Fibroblast of lung (primary cell): ENCODE data around the gene DNMT1. TPM values are rescaled to one million over a fixed set of nuclear protein-coding genes. Genes with fewer than 3 reads are reported as not detected.
A peak's percentile ranks its signal among the peaks of the same experiment; 100 is the strongest.

Source experiments
- DNase-seq, 2 donors: peaks; one replicate each; pipeline versions ENCODE4 v3.0.0 to v3.0.0-alpha.2; 2010; ENCODE audit warnings: low read depth in 2 of 2
- H2AFZ ChIP-seq: 2 replicates; pipeline ENCODE4 v1.5.1; 2012; ENCODE audit warnings: low read length, control low read depth, inconsistent platforms
- H3K27ac ChIP-seq: 2 replicates; pipeline ENCODE4 v1.5.1; 2011; ENCODE audit warnings: low read length, control low read depth; ENCODE audit not compliant: insufficient read depth
- H3K27me3 ChIP-seq: 2 replicates; pipeline ENCODE4 v1.5.1; 2011; ENCODE audit warnings: mild to moderate bottlenecking, low read length; ENCODE audit not compliant: control insufficient read depth, insufficient read depth
- H3K36me3 ChIP-seq: 2 replicates; pipeline ENCODE4 v1.5.1; 2011; ENCODE audit warnings: low read length; ENCODE audit not compliant: control insufficient read depth, insufficient read depth
- H3K4me1 ChIP-seq: 2 replicates; pipeline ENCODE4 v1.5.1; 2011; ENCODE audit warnings: low read length; ENCODE audit not compliant: control insufficient read depth, insufficient read depth; ENCODE audit errors: extremely low read depth
- H3K4me2 ChIP-seq: 2 replicates; pipeline ENCODE4 v1.5.1; 2011; ENCODE audit warnings: low read length, control low read depth; ENCODE audit not compliant: insufficient read depth; ENCODE audit errors: extremely low read depth
- H3K4me3 ChIP-seq, 4 experiments: fragments of 200-600 bp in 1 of 4; sonication (generic) in 1 of 4; replicated peaks in 1 of 4; 2 replicates each; pipeline ENCODE4 v1.5.1; 2011 to 2016; ENCODE audit warnings: low read length in 4 of 4, low read depth in 3 of 4, mild to moderate bottlenecking in 3 of 4, control low read depth in 2 of 4, inconsistent platforms in 1 of 4, mixed read lengths in 1 of 4; ENCODE audit not compliant: insufficient read depth in 1 of 4; ENCODE audit errors: control extremely low read depth in 1 of 4
- H3K79me2 ChIP-seq: 2 replicates; pipeline ENCODE4 v1.5.1; 2012; ENCODE audit warnings: mild to moderate bottlenecking, low read length, inconsistent platforms; ENCODE audit not compliant: control insufficient read depth, insufficient read depth
- H3K9ac ChIP-seq: 2 replicates; pipeline ENCODE4 v1.5.1; 2011; ENCODE audit warnings: mild to moderate bottlenecking, low read length, control low read depth; ENCODE audit not compliant: insufficient read depth
- H3K9me3 ChIP-seq: 2 replicates; pipeline ENCODE4 v1.5.1; 2012; ENCODE audit warnings: low read depth, low read length; ENCODE audit not compliant: control insufficient read depth, insufficient read depth
- H4K20me1 ChIP-seq: 2 replicates; pipeline ENCODE4 v1.5.1; 2011; ENCODE audit warnings: low read length; ENCODE audit not compliant: control insufficient read depth, insufficient read depth; ENCODE audit errors: extremely low read depth
- EZH2 ChIP-seq: IDR thresholded peaks from 2 replicates; pipeline ENCODE4 v1.5.1; 2012; ENCODE audit warnings: low read length, control low read depth, mild to moderate bottlenecking; ENCODE audit errors: missing control alignments
- polyA plus RNA-seq, 2 donors: library from polyadenylated mRNA; depleted of rRNA in 1 of 2; stranded (reverse) in 1 of 2; unstranded in 1 of 2; fragments of >200 nt; gene quantifications; 2 replicates each; pipeline ENCODE4 v1.2.1, GENCODE V29; 2011 to 2012; ENCODE audit warnings: missing spikeins in 1 of 2
- total RNA-seq: library from RNA; depleted of rRNA; stranded (reverse); fragments of >200 nt; gene quantifications from 2 replicates; pipeline ENCODE4 v1.2.1, GENCODE V29; 2014
- TF ChIP-seq, protein P1 (sequence below), 2 donors: IDR thresholded peaks in 1 of 2; conservative IDR thresholded peaks in 1 of 2; 1 replicate in 1 of 2; 2 replicates in 1 of 2; pipeline ENCODE4 v1.5.1; 2011 to 2012; ENCODE audit warnings: low read length in 2 of 2, control low read depth in 1 of 2, inconsistent platforms in 1 of 2, low read depth in 1 of 2, mild to moderate bottlenecking in 1 of 2

Gene DNMT1
- total and polyA plus RNA-seq, 2 donors (not counting 1 experiment from before 2014, with no cell fraction given) = 33.7 to 36.7 TPM

DNA sequence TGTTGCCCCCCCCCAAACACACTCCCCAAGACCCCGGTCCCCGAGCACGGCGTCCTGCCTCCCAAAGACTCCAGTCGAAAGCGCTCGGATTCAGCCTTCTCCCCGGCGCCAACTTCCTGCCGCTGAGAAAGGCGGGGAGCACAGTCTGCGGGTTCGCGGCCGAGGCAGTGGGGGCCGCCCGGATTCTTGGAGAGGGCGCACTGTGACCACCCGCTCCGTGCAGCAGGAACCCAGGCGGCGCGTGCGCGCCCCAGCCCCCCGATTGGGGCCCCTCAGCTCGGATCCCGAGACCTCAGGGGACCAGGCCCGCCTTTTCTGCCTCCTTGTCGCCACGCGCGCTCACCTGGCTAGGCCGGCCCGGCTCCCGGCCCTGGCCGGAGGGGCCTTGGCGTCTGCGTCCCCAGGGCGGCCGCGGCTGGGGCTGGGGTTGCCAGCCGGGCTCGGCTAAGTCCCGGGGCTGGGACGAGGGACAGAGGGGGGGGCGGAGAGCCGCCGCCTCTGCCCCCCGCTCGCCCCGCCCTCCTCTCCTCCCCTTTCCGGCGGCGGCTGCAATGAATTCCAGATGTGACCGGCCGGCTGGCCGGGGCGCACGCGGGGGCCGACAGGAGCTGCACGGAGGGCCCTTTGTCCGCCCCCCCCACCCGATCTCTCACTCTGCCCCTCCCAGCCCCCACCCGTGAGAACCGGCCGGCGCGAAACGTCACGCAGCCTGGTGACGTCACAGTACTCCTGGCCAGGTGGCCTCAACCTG lies 36.3 kb upstream of the DNMT1 start, which contains the start of gene S1PR2:
TSS of gene S1PR2 (minus strand) at position 471 of the 751 bp plus-strand sequence. CDS start 6,426 bp downstream, outside the sequence.
- DNase-seq = peak; percentile 60 to 88
- no peak within 1 kb of the TSS for H2AFZ ChIP-seq
- peak within 1 kb of the TSS; percentile 94 for H3K27ac ChIP-seq

DNA sequence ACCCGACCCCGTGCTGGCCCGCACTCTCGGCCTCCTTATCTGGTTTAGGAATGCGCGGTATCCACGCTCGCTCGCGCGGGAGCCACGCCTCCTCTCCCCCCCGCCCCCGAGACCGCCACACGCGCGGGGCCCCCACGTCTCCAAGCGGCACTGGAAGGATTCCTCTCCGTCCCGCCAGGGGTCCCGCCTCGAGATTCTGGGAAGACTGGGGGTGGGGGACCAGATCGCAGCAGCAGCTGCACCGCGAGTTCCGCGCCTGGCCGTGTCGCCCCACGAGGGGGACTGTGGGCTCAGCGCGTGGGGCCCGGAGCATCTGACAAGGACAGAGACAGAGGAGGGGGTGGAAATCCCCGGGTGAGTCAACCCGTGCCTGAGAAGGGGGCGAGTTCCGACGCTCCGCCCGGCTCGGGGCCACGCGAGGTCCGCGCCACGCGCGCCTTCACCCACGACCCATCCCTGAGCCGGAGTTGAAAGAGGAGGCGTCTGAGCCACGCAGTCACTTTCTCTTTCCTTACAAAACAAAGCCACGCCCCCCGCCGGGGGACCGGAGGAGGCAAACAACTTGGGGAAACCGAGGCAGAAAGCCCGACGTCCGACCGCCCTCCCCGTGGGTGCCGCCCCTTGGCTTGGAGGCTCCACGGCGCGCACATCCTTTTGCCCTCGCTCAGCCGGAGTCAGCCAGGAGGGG lies 35.6 kb upstream of the DNMT1 start:
- Histone ChIP-seq H3K27me3 (no peaks in the 10 kb centered on the region), H3K4me2 (peak overlapping the region; percentile 79), H3K79me2 (peaks cover 24% of the 10 kb centered on the region), H2AFZ (no peak overlapping the region), H3K4me1 (peaks cover 16% of the 10 kb centered on the region), H3K27ac (peak overlapping the region; percentile 94), H4K20me1 (no peaks in the 10 kb centered on the region), H3K9me3 (no peaks in the 10 kb centered on the region), H3K9ac (peak overlapping the region; percentile 98), H3K4me3 (peak overlapping the region; percentile 65 to 86 (median 77)), H3K36me3 (no peaks in the 10 kb centered on the region)
- TF ChIP-seq, protein P1, sequence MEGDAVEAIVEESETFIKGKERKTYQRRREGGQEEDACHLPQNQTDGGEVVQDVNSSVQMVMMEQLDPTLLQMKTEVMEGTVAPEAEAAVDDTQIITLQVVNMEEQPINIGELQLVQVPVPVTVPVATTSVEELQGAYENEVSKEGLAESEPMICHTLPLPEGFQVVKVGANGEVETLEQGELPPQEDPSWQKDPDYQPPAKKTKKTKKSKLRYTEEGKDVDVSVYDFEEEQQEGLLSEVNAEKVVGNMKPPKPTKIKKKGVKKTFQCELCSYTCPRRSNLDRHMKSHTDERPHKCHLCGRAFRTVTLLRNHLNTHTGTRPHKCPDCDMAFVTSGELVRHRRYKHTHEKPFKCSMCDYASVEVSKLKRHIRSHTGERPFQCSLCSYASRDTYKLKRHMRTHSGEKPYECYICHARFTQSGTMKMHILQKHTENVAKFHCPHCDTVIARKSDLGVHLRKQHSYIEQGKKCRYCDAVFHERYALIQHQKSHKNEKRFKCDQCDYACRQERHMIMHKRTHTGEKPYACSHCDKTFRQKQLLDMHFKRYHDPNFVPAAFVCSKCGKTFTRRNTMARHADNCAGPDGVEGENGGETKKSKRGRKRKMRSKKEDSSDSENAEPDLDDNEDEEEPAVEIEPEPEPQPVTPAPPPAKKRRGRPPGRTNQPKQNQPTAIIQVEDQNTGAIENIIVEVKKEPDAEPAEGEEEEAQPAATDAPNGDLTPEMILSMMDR (conservative IDR thresholded peaks at IDR 0.05 in 1 of 2, IDR thresholded peaks at IDR 0.05 in 1 of 2; ENCODE audit: low read depth in 1 of 2, low read length in 2 of 2) = peak; percentile 8 to 11
- no peak for TF ChIP-seq EZH2
- peak; percentile 54 to 66 for DNase-seq

More for the DNA sequence above, 36.3 kb upstream of the DNMT1 start, which contains the start of gene S1PR2:
- peak within 1 kb of the TSS; percentile 65 to 86 (median 77) for H3K4me3 ChIP-seq
- no peak for TF ChIP-seq EZH2
- TF ChIP-seq, protein P1 (conservative IDR thresholded peaks at IDR 0.05 in 1 of 2, IDR thresholded peaks at IDR 0.05 in 1 of 2; ENCODE audit: low read depth in 1 of 2, low read length in 2 of 2) = no peak
- peaks cover 19% of the 10 kb centered on the region for H3K4me1 ChIP-seq
- H4K20me1 ChIP-seq = no peaks in the 10 kb centered on the region
- no peaks in the 10 kb centered on the region for H3K27me3 ChIP-seq
- H3K9me3 ChIP-seq = no peaks in the 10 kb centered on the region
- H3K9ac ChIP-seq = peak within 1 kb of the TSS; percentile 98
- H3K4me2 ChIP-seq = peak within 1 kb of the TSS; percentile 79
- H3K79me2 ChIP-seq = peaks cover 24% of the 10 kb centered on the region
- no peaks in the 10 kb centered on the region for H3K36me3 ChIP-seq

DNA sequence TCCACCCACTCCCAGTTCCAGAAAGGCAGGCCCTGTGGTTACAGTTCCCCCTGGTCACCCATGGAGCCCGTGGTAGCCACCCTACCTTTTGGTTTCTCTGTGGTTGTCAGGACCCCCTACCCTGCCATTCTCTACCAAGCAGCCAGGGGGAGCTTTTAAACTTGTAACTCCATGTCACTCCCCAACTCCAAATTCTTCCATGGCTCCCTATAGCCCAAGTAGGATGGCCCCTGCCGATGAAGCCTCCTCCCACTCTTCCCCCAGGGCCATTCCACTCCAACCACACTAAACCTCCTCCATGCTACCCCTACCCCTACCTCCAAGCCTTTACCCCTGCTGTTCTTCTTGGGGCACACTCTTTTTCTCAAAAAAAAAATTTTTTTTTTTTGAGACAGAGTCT lies 34.2 kb upstream of the DNMT1 start:
- no peak overlapping the region for H2AFZ ChIP-seq
- TF ChIP-seq EZH2 = no peak
- TF ChIP-seq, protein P1 (conservative IDR thresholded peaks at IDR 0.05 in 1 of 2, IDR thresholded peaks at IDR 0.05 in 1 of 2; ENCODE audit: low read depth in 1 of 2, low read length in 2 of 2) = peak; percentile 45 to 64
- H3K9me3 ChIP-seq = no peaks in the 10 kb centered on the region
- peak; percentile 30 to 80 for DNase-seq
- no peaks in the 10 kb centered on the region for H3K27me3 ChIP-seq
- H3K36me3 ChIP-seq = peaks cover 6% of the 10 kb centered on the region
- H3K79me2 ChIP-seq = peaks cover 32% of the 10 kb centered on the region
- H3K4me2 ChIP-seq = no peak overlapping the region
- peak overlapping the region in 2 of 4 experiments; percentile 62 to 77 for H3K4me3 ChIP-seq
- H4K20me1 ChIP-seq = no peaks in the 10 kb centered on the region
- peaks cover 16% of the 10 kb centered on the region for H3K4me1 ChIP-seq
- H3K27ac ChIP-seq = peak overlapping the region; percentile 46
- no peak overlapping the region for H3K9ac ChIP-seq
